HEK293 (cell line): ENCODE measurements around the gene EML4.

Experiments used
- CTCF ChIA-PET: fragments of 350-600 bp; formaldehyde crosslinking; extraction: SDS; loops from one replicate; lab custom pipeline; 2021; ENCODE audit warnings: antibody characterized with exemption; lab: Yijun Ruan, JAX
- POLR2A ChIA-PET: fragments of 300-600 bp; formaldehyde crosslinking; extraction: SDS; loops from one replicate; lab custom pipeline; 2020; ENCODE audit warnings: antibody characterized with exemption, inconsistent platforms; lab: Yijun Ruan, JAX
- H3K27ac ChIP-seq: fragments of 200-500 bp; sonication (Bioruptor generic); 2 replicates; pipeline ENCODE4 v1.5.1; 2014; ENCODE audit warnings: low read depth, low read length, control low read depth, inconsistent platforms; ENCODE audit errors: extremely low read depth
- H3K36me3 ChIP-seq, 2 experiments: fragments of 200-500 bp in 1 of 2; sonication (Bioruptor generic) in 1 of 2; 1 replicate in 1 of 2; 2 replicates in 1 of 2; pipeline ENCODE4 v1.5.1; 2014 to 2017; ENCODE audit warnings: inconsistent platforms in 2 of 2, low read length in 2 of 2; ENCODE audit not compliant: control insufficient read depth in 2 of 2, insufficient read depth in 1 of 2
- H3K4me1 ChIP-seq: fragments of 200-500 bp; sonication (Bioruptor generic); 2 replicates; pipeline ENCODE4 v1.5.1; 2014; ENCODE audit warnings: mild to moderate bottlenecking, low read length, inconsistent platforms; ENCODE audit not compliant: control insufficient read depth, insufficient read depth
- H3K4me3 ChIP-seq: 2 replicates; pipeline ENCODE4 v1.5.1; 2011; ENCODE audit warnings: low read depth, mild to moderate bottlenecking, control low read depth, low read length, moderate library complexity
- H3K9me3 ChIP-seq: fragments of 200-500 bp; sonication (Bioruptor generic); 2 replicates; pipeline ENCODE4 v1.5.1; 2014; ENCODE audit warnings: low read depth, low read length, inconsistent platforms; ENCODE audit not compliant: control insufficient read depth, insufficient read depth
- PRDM1 ChIP-seq: fragments of 450-650 bp; formaldehyde crosslinking; IDR thresholded peaks from 2 replicates; pipeline ENCODE4; 2016; ENCODE audit warnings: missing biosample characterization, missing genetic modification characterization
- PRDM2 ChIP-seq: fragments of 450-650 bp; formaldehyde crosslinking; IDR thresholded peaks from 2 replicates; pipeline ENCODE4 v1.5.1; 2016; ENCODE audit warnings: missing biosample characterization, missing genetic modification characterization, borderline replicate concordance
- SETDB1 ChIP-seq: IDR thresholded peaks from one replicate; pipeline ENCODE4 v1.6.1; 2017; ENCODE audit warnings: mild to moderate bottlenecking, low read length, moderate library complexity, mixed read lengths; ENCODE audit not compliant: insufficient read length
- TSHZ1 ChIP-seq: fragments of 450-650 bp; formaldehyde crosslinking; IDR thresholded peaks from 2 replicates; pipeline ENCODE4 v1.5.1; 2016; ENCODE audit warnings: missing biosample characterization, missing genetic modification characterization, borderline replicate concordance
- ZBTB1 ChIP-seq: fragments of 450-650 bp; formaldehyde crosslinking; IDR thresholded peaks from 2 replicates; pipeline ENCODE4 v1.5.1; 2016; ENCODE audit warnings: missing biosample characterization, missing genetic modification characterization
- ZBTB6 ChIP-seq: fragments of 450-650 bp; formaldehyde crosslinking; IDR thresholded peaks from 2 replicates; pipeline ENCODE4 v1.5.1; 2017; ENCODE audit warnings: missing biosample characterization, missing genetic modification characterization
- ZNF2 ChIP-seq: fragments of 450-650 bp; formaldehyde crosslinking; IDR thresholded peaks from 2 replicates; pipeline ENCODE4 v1.5.1; 2016; ENCODE audit warnings: missing biosample characterization, missing genetic modification characterization
- ZNF354C ChIP-seq: fragments of 450-650 bp; formaldehyde crosslinking; IDR thresholded peaks from 2 replicates; pipeline ENCODE4 v1.5.1; 2016; ENCODE audit warnings: missing biosample characterization, missing genetic modification characterization, low read depth, borderline replicate concordance
- ZNF48 ChIP-seq: fragments of 450-650 bp; formaldehyde crosslinking; IDR thresholded peaks from 2 replicates; pipeline ENCODE4 v1.5.1; 2016; ENCODE audit warnings: missing biosample characterization, missing genetic modification characterization
- ZNF530 ChIP-seq: fragments of 450-650 bp; formaldehyde crosslinking; IDR thresholded peaks from 2 replicates; pipeline ENCODE4 v1.5.1; 2016; ENCODE audit warnings: low read depth, missing biosample characterization, missing genetic modification characterization
- ZNF560 ChIP-seq: fragments of 450-650 bp; formaldehyde crosslinking; IDR thresholded peaks from 2 replicates; pipeline ENCODE4 v1.5.1; 2017; ENCODE audit warnings: missing biosample characterization, missing genetic modification characterization, borderline replicate concordance
- ZNF654 ChIP-seq: fragments of 450-650 bp; formaldehyde crosslinking; IDR thresholded peaks from 2 replicates; pipeline ENCODE4 v1.5.1; 2016; ENCODE audit warnings: low read depth, missing biosample characterization, missing genetic modification characterization
- ZNF692 ChIP-seq: fragments of 450-650 bp; formaldehyde crosslinking; IDR thresholded peaks from 2 replicates; pipeline ENCODE4 v1.5.1; 2016; ENCODE audit warnings: missing biosample characterization, missing genetic modification characterization
- ZNF707 ChIP-seq: fragments of 450-650 bp; formaldehyde crosslinking; IDR thresholded peaks from 2 replicates; pipeline ENCODE4 v1.5.1; 2016; ENCODE audit warnings: missing biosample characterization, missing genetic modification characterization
- ZNF76 ChIP-seq: fragments of 450-650 bp; formaldehyde crosslinking; IDR thresholded peaks from 2 replicates; pipeline ENCODE4; 2016; ENCODE audit warnings: low read depth, missing biosample characterization, missing genetic modification characterization, borderline replicate concordance
- ZNF792 ChIP-seq: fragments of 450-650 bp; formaldehyde crosslinking; IDR thresholded peaks from 2 replicates; pipeline ENCODE4 v1.5.1; 2016; ENCODE audit warnings: missing biosample characterization, missing genetic modification characterization
- TF ChIP-seq, protein P1 (sequence below): fragments of 450-650 bp; formaldehyde crosslinking; IDR thresholded peaks from 2 replicates; pipeline ENCODE4 v1.5.1; 2017; ENCODE audit warnings: missing biosample characterization, missing genetic modification characterization

EML4 gene

DNA sequence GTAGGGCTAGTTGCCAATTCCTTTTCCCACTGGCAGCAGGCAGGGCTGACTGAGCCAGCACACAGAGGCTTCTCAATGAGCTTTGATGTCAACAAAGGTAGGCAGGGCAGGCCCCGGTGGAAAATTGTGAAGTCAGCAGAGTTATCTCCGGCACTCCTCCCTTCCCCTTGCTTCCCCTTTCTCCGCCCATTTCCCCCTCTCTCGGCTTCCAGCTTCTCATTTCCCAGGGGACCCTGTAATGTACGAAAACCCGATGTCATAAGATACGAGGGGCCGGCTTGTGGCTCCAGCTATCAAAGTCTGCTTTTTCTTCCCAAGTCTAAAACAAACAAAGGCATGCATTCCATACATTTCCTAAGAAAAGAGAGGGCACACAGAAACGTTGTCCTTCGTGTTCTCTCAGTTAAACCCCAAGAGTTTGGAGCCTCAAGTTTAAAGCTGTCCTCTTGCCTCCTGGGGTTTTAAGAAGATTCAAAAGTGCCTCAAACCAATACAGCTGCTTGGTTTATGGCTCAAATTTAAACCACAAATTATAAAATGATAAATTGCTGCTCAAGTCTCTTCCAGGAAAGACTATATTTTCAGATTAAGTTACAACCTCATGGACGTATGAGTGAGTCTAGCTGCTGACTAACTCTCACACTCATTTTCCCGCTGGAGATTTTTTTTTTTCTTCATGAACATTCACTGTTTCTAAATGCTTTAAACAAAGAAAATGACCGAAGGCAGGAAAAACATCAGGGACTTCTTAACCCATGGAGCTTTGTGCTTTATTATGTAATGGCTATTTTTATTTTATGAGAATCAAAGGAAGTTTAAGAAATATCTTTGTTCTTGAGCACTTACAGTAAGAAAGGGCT lies 27.2 kb upstream of the EML4 start (continued):
- TF ChIP-seq PRDM2 (tag by site-specific recombination): no peak
- no peak for TF ChIP-seq ZNF354C (tag by site-specific recombination)
- TF ChIP-seq ZNF654 (tag by site-specific recombination): no peak
- no peak for TF ChIP-seq ZNF707 (tag by site-specific recombination)
- TF ChIP-seq ZNF2 (tag by site-specific recombination): no peak
- peak; percentile 24; the same call in 1 of the 2 replicates for TF ChIP-seq ZNF692 (tag by site-specific recombination)
- TF ChIP-seq ZNF48: no peak
- no peak for TF ChIP-seq ZNF792 (tag by site-specific recombination)
- no peak for TF ChIP-seq ZNF76 (tag by site-specific recombination)
- TF ChIP-seq, protein P1, sequence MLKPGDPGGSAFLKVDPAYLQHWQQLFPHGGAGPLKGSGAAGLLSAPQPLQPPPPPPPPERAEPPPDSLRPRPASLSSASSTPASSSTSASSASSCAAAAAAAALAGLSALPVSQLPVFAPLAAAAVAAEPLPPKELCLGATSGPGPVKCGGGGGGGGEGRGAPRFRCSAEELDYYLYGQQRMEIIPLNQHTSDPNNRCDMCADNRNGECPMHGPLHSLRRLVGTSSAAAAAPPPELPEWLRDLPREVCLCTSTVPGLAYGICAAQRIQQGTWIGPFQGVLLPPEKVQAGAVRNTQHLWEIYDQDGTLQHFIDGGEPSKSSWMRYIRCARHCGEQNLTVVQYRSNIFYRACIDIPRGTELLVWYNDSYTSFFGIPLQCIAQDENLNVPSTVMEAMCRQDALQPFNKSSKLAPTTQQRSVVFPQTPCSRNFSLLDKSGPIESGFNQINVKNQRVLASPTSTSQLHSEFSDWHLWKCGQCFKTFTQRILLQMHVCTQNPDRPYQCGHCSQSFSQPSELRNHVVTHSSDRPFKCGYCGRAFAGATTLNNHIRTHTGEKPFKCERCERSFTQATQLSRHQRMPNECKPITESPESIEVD (tag by site-specific recombination): peak; percentile 97

DNA sequence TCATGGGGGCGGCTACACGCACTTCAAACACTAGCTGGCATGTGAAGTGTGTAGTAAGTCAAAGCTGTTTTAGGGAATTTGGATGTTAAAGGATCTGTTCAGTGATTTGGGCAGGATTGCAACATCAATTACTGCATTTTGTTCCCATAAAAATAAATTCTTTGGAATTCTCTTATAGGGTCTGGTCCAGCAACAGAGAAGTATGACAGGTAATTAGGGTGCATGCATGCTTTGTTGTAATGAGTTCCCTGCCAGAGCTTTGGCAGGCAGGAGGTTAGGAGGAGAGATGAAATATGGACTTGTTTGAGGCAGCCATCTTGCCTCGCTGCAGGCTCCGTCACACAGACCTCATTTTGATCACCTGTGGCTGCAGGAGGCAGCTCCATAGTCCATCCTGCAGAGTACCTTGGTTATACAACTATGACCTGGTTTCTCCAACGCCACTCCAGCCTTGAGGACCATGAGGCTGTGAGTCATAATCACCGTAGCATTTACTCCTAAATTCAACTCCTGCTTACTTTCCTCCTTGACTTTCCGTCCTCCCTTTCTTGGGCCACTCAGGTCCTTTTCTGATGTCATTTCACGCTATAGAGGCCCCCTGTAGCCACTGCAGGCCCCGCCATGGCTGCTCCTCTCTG lies 26.5 kb upstream of the EML4 start:
- POLR2A ChIA-PET: interaction anchor here (0.6 to 3.3 kb wide), 6 partner anchors 10 to 40 kb away, joined by 3 to 42 read pairs (median 3); partner anchors contain the start of gene EML4
- CTCF ChIA-PET: interaction anchor here (0.6 to 1.8 kb wide), 5 partner anchors 16 to 88 kb away, joined by 3 to 10 read pairs (median 3); no protein-coding TSS in a partner anchor
- 0 out of 2 replicates have a peak, but pooled peaks have one; percentile 31 for TF ChIP-seq ZBTB6
- TF ChIP-seq TSHZ1 (tag by site-specific recombination): no peak; the same call in 1 of the 2 replicates
- TF ChIP-seq ZNF560: no peak
- TF ChIP-seq SETDB1: no peak
- no peak for TF ChIP-seq ZNF530
- TF ChIP-seq PRDM1: peak; percentile 79
- TF ChIP-seq ZBTB1 (tag by site-specific recombination): no peak
- TF ChIP-seq, protein P1 (tag by site-specific recombination): no peak

More for the DNA sequence above, 26.5 kb upstream of the EML4 start:
- H3K36me3 ChIP-seq: no peaks in the 10 kb centered on the region
- H3K4me3 ChIP-seq: no peak overlapping the region
- H3K9me3 ChIP-seq: no peaks in the 10 kb centered on the region
- peak overlapping the region; percentile 96 for H3K27ac ChIP-seq
- H3K4me1 ChIP-seq: peaks cover 24% of the 10 kb centered on the region
